Measurements from ENCODE around the gene C21orf91.

Gene C21orf91

GRCh38 chr21:17858747-17859146, 39.6 kb upstream of the C21orf91 start:
- Histone ChIP-seq H3K4me2 (ENCODE audit: low read depth, low read length, poor library complexity, severe bottlenecking) (no peak overlapping the region), H3K9ac (ENCODE audit: low read length) (no peak overlapping the region), H2AFZ (ENCODE audit: low read depth, low read length, severe bottlenecking) (no peak overlapping the region), H3K4me3 (ENCODE audit: insufficient read depth, low read length, poor library complexity, severe bottlenecking) (no peak overlapping the region), H3K27ac (ENCODE audit: low read depth, low read length) (no peak overlapping the region), H3K27me3 (ENCODE audit: low read length) (no peaks in the 10 kb centered on the region), H3F3A (ENCODE audit: insufficient read depth) (no peaks in the 10 kb centered on the region), H3K79me2 (ENCODE audit: insufficient read depth, low read length) (no peaks in the 10 kb centered on the region), H3K9me2 (replicated peaks; ENCODE audit: insufficient read depth, low read length) (no peaks in the 10 kb centered on the region), H4K20me1 (ENCODE audit: low read depth, low read length) (no peaks in the 10 kb centered on the region), H3K36me3 (ENCODE audit: low read length) (no peaks in the 10 kb centered on the region), H3K9me3 (ENCODE audit: insufficient read depth, low read length) (no peaks in the 10 kb centered on the region)
- TF ChIP-seq CTCF (IDR thresholded peaks at IDR 0.05; ENCODE audit: insufficient read depth, low read length, poor library complexity, severe bottlenecking) = no peak
- TF ChIP-seq EZH2phosphoT487 (conservative IDR thresholded peaks at IDR 0.05; ENCODE audit: low read length) = no peak

- H3K9me2 ChIP-seq (replicated peaks; ENCODE audit: insufficient read depth, low read length) = no peaks in the 10 kb centered on the region
- TF ChIP-seq CTCF (IDR thresholded peaks at IDR 0.05; ENCODE audit: insufficient read depth, low read length, poor library complexity, severe bottlenecking) (no peak), EZH2phosphoT487 (conservative IDR thresholded peaks at IDR 0.05; ENCODE audit: low read length) (no peak)
- H3K4me2 ChIP-seq (ENCODE audit: low read depth, low read length, poor library complexity, severe bottlenecking) = no peak overlapping the region
- no peaks in the 10 kb centered on the region for H3F3A ChIP-seq (ENCODE audit: insufficient read depth)
- H3K79me2 ChIP-seq (ENCODE audit: insufficient read depth, low read length) = no peaks in the 10 kb centered on the region
- no peak overlapping the region for H2AFZ ChIP-seq (ENCODE audit: low read depth, low read length, severe bottlenecking)
- H3K4me3 ChIP-seq (ENCODE audit: insufficient read depth, low read length, poor library complexity, severe bottlenecking) = no peak overlapping the region
- H3K27me3 ChIP-seq (ENCODE audit: low read length) = no peaks in the 10 kb centered on the region
- H3K36me3 ChIP-seq (ENCODE audit: low read length) = no peaks in the 10 kb centered on the region
- H4K20me1 ChIP-seq (ENCODE audit: low read depth, low read length) = no peaks in the 10 kb centered on the region
- H3K9me3 ChIP-seq (ENCODE audit: insufficient read depth, low read length) = no peaks in the 10 kb centered on the region
- H3K27ac ChIP-seq (ENCODE audit: low read depth, low read length) = no peak overlapping the region
- no peak overlapping the region for H3K9ac ChIP-seq (ENCODE audit: low read length)
Observed at GRCh38 chr21:17854745-17855144, 35.6 kb upstream of the C21orf91 start.

GRCh38 chr21:17853393-17854275, 34.5 kb upstream of the C21orf91 start:
- Histone ChIP-seq H3K36me3 (ENCODE audit: low read length) (no peaks in the 10 kb centered on the region), H3K4me2 (ENCODE audit: low read depth, low read length, poor library complexity, severe bottlenecking) (no peak overlapping the region)

More at GRCh38 chr21:17853393-17854275, 34.5 kb upstream of the C21orf91 start:
- Histone ChIP-seq H3K9me3 (ENCODE audit: insufficient read depth, low read length) (no peaks in the 10 kb centered on the region), H3K9me2 (replicated peaks; ENCODE audit: insufficient read depth, low read length) (no peaks in the 10 kb centered on the region), H3F3A (ENCODE audit: insufficient read depth) (no peaks in the 10 kb centered on the region), H2AFZ (ENCODE audit: low read depth, low read length, severe bottlenecking) (no peak overlapping the region), H3K27ac (ENCODE audit: low read depth, low read length) (no peak overlapping the region), H3K79me2 (ENCODE audit: insufficient read depth, low read length) (no peaks in the 10 kb centered on the region), H3K27me3 (ENCODE audit: low read length) (no peaks in the 10 kb centered on the region), H3K9ac (ENCODE audit: low read length) (no peak overlapping the region), H4K20me1 (ENCODE audit: low read depth, low read length) (no peaks in the 10 kb centered on the region), H3K4me3 (ENCODE audit: insufficient read depth, low read length, poor library complexity, severe bottlenecking) (no peak overlapping the region)
- TF ChIP-seq CTCF (IDR thresholded peaks at IDR 0.05; ENCODE audit: insufficient read depth, low read length, poor library complexity, severe bottlenecking) (no peak), EZH2phosphoT487 (conservative IDR thresholded peaks at IDR 0.05; ENCODE audit: low read length) (no peak)
